ENCODE data around the gene ELP5. TPM values are rescaled to one million over a fixed set of nuclear protein-coding genes. Genes with fewer than 3 reads are reported as not detected.

ELP5 gene
- total and polyA plus RNA-seq, 5 donors = 37.9 to 100 (median 75.6) TPM

GRCh38 chr17:7219229-7219811 lies 32.7 kb upstream of the ELP5 start:
- peak in 2 of 3 donors; percentile 6 to 13 for DNase-seq

GRCh38 chr17:7219812-7220592 lies 32.0 kb upstream of the ELP5 start, which contains the start of the genes ACADVL and DLG4:
Gene ACADVL (plus strand): TSS chr17:7219938. CDS start chr17:7219985, 47 bp downstream.
Gene DLG4 (minus strand): TSS chr17:7219836.
- ATAC-seq (peak; percentile 87 to 88), DNase-seq (peak; percentile 97 to 98 (median 97))
- H3K4me1 ChIP-seq (ENCODE audit: control insufficient read depth, insufficient read depth, low read length) = peaks cover 2% of the 10 kb centered on the region
- WGBS = under 1% methylated on average over 63 of the region's 63 CpGs
- H3K4me3 ChIP-seq (ENCODE audit: low read length) = peak within 1 kb of the TSS; percentile 78
- peak within 1 kb of the TSS; percentile 95 for H3K27ac ChIP-seq (ENCODE audit: low read length)
- intact Hi-C loops (cut with DNase I) = no loop called here
- H3K9me3 ChIP-seq (ENCODE audit: control insufficient read depth, low read length) = no peaks in the 10 kb centered on the region
- H3K27me3 ChIP-seq (ENCODE audit: control insufficient read depth, insufficient read depth) = no peaks in the 10 kb centered on the region

More at GRCh38 chr17:7219229-7219811, 32.7 kb upstream of the ELP5 start:
- intact Hi-C loops (cut with DNase I) = no loop called here
- 18% methylated on average over 12 of the region's 12 CpGs for WGBS
- Histone ChIP-seq H3K27me3 (ENCODE audit: control insufficient read depth, insufficient read depth) (no peaks in the 10 kb centered on the region), H3K9me3 (ENCODE audit: control insufficient read depth, low read length) (no peaks in the 10 kb centered on the region), H3K27ac (ENCODE audit: low read length) (peak overlapping the region; percentile 83), H3K4me1 (ENCODE audit: control insufficient read depth, insufficient read depth, low read length) (peaks cover 2% of the 10 kb centered on the region), H3K4me3 (ENCODE audit: low read length) (peak overlapping the region; percentile 78)
- ATAC-seq = no peak

DNA sequence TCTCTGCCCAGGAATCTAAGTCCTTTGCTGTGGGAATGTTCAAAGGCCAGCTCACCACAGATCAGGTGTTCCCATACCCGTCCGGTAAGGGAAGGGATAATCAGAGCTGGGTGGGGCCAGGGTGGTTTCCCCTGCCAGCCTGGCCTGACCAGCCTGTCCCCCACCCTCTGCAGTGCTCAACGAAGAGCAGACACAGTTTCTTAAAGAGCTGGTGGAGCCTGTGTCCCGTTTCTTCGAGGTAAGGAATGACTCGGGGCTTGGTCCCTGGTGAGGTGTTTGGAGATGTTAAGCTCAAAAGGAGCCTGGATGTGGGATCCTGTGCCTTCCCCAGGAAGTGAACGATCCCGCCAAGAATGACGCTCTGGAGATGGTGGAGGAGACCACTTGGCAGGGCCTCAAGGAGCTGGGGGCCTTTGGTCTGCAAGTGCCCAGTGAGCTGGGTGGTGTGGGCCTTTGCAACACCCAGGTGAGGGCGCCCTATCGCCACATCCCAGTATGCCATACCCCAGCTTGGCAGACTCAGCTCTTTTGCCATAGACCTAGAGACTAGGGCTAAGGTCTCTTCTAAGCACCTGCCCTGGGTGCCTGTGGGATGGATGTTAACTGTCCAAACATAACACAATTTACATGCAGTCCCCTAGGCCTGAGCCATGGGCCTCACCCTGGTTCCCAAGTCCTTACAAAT lies 31.3 kb upstream of the ELP5 start:
- Histone ChIP-seq H3K27me3 (ENCODE audit: control insufficient read depth, insufficient read depth) (no peaks in the 10 kb centered on the region), H3K4me1 (ENCODE audit: control insufficient read depth, insufficient read depth, low read length) (peaks cover 2% of the 10 kb centered on the region), H3K4me3 (ENCODE audit: low read length) (peak overlapping the region; percentile 78), H3K9me3 (ENCODE audit: control insufficient read depth, low read length) (no peaks in the 10 kb centered on the region), H3K27ac (ENCODE audit: low read length) (peak overlapping the region; percentile 95)
- peak; percentile 0 to 12 for ATAC-seq
- DNase-seq = peak; percentile 56 to 76 (median 72)
- intact Hi-C loops (cut with DNase I) = no loop called here
- 30% methylated on average over 11 of the region's 11 CpGs for WGBS

DNA sequence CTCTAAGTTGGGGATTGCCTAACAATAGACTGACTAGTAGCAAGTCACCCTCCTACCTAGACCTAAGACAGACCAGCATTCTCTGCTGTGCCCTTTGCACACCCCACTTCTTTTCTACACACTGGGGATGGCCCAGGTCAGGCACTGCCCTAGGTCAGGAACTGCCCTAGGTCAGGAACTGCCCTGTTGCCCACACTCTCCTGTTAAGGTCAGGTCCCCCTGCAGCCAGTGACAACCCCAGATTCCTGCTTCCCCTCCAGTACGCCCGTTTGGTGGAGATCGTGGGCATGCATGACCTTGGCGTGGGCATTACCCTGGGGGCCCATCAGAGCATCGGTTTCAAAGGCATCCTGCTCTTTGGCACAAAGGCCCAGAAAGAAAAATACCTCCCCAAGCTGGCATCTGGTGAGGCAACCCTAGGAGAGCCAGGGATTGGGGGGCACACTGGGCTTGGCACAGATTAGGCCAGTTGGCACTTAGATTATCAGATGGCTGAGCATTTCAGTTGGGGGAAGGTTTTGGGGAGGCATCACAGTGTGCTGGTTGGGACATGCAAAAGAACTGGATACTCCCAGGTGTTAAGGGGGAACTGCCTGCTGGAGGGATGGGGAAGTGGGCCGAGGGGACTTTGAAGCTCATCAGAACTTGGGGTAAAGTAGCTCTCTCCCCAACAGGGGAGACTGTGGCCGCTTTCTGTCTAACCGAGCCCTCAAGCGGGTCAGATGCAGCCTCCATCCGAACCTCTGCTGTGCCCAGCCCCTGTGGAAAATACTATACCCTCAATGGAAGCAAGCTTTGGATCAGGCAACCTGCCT lies 30.5 kb upstream of the ELP5 start:
- 72% methylated on average over 10 of the region's 10 CpGs for WGBS
- ATAC-seq (no peak), DNase-seq (peak in 2 of 3 donors; percentile 8 to 53)
- no peaks in the 10 kb centered on the region for H3K9me3 ChIP-seq (ENCODE audit: control insufficient read depth, low read length)
- intact Hi-C loops (cut with DNase I) = no loop called here
- peaks cover 2% of the 10 kb centered on the region for H3K4me1 ChIP-seq (ENCODE audit: control insufficient read depth, insufficient read depth, low read length)
- H3K27me3 ChIP-seq (ENCODE audit: control insufficient read depth, insufficient read depth) = no peaks in the 10 kb centered on the region
- no peak overlapping the region for H3K27ac ChIP-seq (ENCODE audit: low read length)
- no peak overlapping the region for H3K4me3 ChIP-seq (ENCODE audit: low read length)

DNA sequence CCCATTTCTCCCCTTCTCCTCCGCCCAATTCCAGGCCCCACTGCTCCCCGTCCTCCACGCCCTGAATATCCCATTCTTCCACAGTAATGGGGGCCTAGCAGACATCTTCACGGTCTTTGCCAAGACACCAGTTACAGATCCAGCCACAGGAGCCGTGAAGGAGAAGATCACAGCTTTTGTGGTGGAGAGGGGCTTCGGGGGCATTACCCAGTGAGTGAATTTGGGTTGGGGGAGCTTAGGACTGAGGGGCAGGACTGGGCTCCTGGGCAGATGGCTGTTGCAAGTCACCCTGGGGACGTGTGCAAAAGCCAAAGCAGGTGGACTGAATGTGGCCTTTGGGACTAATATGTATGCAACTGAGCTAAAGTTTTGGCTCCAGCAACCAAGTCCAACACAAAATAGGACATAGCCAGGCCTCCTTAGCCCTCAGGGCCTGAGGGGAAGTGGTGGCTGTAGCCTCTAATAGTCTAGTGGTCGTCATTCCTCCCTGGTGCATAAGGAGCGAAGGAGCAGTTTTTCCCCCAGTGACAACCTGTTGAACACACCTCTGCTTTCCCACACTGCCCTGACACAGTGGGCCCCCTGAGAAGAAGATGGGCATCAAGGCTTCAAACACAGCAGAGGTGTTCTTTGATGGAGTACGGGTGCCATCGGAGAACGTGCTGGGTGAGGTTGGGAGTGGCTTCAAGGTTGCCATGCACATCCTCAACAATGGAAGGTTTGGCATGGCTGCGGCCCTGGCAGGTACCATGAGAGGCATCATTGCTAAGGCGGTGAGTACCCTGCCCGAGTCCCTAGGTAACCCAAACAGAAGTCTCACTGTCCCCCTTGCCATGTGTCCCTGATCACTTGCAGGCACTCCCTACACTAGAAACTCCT lies 29.7 kb upstream of the ELP5 start:
- DNase-seq = peak in 2 of 3 donors; percentile 7 to 47
- ATAC-seq = no peak

DNA sequence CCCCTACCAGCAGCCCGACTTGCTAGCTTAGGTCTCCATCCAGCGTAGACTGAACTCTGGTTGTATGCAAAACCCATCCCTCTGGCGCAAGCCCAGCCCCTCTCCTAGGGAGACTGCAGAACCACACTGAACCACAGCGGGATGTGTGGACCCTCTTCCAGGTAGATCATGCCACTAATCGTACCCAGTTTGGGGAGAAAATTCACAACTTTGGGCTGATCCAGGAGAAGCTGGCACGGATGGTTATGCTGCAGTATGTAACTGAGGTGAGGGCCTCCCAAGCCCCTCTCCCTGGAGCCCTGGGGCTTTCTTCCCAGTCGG lies 29.1 kb upstream of the ELP5 start:
- intact Hi-C loops (cut with DNase I) = no loop called here

More for the DNA sequence above, 29.7 kb upstream of the ELP5 start:
- Histone ChIP-seq H3K4me3 (ENCODE audit: low read length) (no peak overlapping the region), H3K9me3 (ENCODE audit: control insufficient read depth, low read length) (no peaks in the 10 kb centered on the region), H3K4me1 (ENCODE audit: control insufficient read depth, insufficient read depth, low read length) (peaks cover 2% of the 10 kb centered on the region), H3K27ac (ENCODE audit: low read length) (no peak overlapping the region), H3K27me3 (ENCODE audit: control insufficient read depth, insufficient read depth) (no peaks in the 10 kb centered on the region)
- intact Hi-C loops (cut with DNase I) = no loop called here
- 77% methylated on average over 15 of the region's 15 CpGs for WGBS

DNA sequence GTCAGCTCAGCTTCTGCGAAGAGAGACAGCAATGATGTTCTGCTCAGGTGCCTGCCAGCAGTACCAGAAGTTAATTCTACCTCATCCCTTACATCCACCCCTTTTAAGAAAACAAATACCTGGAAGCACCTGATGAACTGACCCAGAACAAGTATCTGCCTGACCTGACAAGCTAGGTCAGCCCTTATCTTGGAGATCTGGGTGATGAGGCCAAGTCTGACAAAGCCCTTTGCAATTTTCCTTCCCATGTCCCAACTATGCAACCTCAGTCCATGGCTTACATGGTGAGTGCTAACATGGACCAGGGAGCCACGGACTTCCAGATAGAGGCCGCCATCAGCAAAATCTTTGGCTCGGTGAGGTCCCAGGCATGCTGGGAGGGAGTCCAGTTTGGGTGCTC lies 28.6 kb upstream of the ELP5 start:
- Histone ChIP-seq H3K4me1 (ENCODE audit: control insufficient read depth, insufficient read depth, low read length) (peaks cover 2% of the 10 kb centered on the region), H3K9me3 (ENCODE audit: control insufficient read depth, low read length) (no peaks in the 10 kb centered on the region), H3K27me3 (ENCODE audit: control insufficient read depth, insufficient read depth) (no peaks in the 10 kb centered on the region), H3K4me3 (ENCODE audit: low read length) (no peak overlapping the region), H3K27ac (ENCODE audit: low read length) (no peak overlapping the region)
- DNase-seq (no peak), ATAC-seq (no peak)
- 77% methylated on average over 4 of the region's 4 CpGs for WGBS
- intact Hi-C loops (cut with DNase I) = no loop called here

More for the DNA sequence above, 29.1 kb upstream of the ELP5 start:
- WGBS = 76% methylated on average over 7 of the region's 7 CpGs
- H3K4me3 ChIP-seq (ENCODE audit: low read length) = no peak overlapping the region
- H3K4me1 ChIP-seq (ENCODE audit: control insufficient read depth, insufficient read depth, low read length) = peaks cover 2% of the 10 kb centered on the region
- ATAC-seq (no peak), DNase-seq (peak in 1 of 3 donors; percentile 54)
- no peak overlapping the region for H3K27ac ChIP-seq (ENCODE audit: low read length)
- H3K27me3 ChIP-seq (ENCODE audit: control insufficient read depth, insufficient read depth) = no peaks in the 10 kb centered on the region
- H3K9me3 ChIP-seq (ENCODE audit: control insufficient read depth, low read length) = no peaks in the 10 kb centered on the region

DNA sequence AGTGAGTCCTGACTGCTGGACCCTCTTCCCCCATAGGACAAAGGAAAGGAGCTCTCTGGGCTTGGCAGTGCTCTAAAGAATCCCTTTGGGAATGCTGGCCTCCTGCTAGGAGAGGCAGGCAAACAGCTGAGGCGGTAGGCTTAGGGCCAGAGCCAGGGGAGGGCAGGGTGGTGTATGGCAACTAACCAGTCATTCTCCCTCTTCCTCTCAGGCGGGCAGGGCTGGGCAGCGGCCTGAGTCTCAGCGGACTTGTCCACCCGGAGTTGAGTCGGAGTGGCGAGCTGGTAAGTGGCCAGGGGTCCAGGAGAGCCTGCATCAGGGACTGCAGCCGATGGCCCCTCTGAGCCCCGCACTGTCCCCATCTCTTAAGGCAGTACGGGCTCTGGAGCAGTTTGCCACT lies 27.9 kb upstream of the ELP5 start:
- no peak overlapping the region for H3K4me3 ChIP-seq (ENCODE audit: low read length)
- H3K4me1 ChIP-seq (ENCODE audit: control insufficient read depth, insufficient read depth, low read length) = peaks cover 2% of the 10 kb centered on the region
- no peak overlapping the region for H3K27ac ChIP-seq (ENCODE audit: low read length)
- H3K27me3 ChIP-seq (ENCODE audit: control insufficient read depth, insufficient read depth) = no peaks in the 10 kb centered on the region
- H3K9me3 ChIP-seq (ENCODE audit: control insufficient read depth, low read length) = no peaks in the 10 kb centered on the region
- intact Hi-C loops (cut with DNase I) = no loop called here
- 74% methylated on average over 10 of the region's 10 CpGs for WGBS
- ATAC-seq (no peak), DNase-seq (peak in 2 of 3 donors; percentile 46 to 61)

DNA sequence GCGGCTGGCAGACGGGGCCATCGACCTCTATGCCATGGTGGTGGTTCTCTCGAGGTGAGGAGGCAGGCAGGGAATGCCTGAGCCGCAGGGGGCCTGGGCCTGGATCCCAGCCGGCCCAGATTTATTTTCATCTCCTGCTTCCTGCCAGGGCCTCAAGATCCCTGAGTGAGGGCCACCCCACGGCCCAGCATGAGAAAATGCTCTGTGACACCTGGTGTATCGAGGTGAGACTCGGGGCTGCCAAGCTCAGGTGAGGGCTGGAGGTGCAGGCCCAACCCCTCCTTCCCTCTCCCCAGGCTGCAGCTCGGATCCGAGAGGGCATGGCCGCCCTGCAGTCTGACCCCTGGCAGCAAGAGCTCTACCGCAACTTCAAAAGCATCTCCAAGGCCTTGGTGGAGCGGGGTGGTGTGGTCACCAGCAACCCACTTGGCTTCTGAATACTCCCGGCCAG lies 27.3 kb upstream of the ELP5 start:
- H3K27ac ChIP-seq (ENCODE audit: low read length) = no peak overlapping the region
- intact Hi-C loops (cut with DNase I) = no loop called here
- WGBS = 65% methylated on average over 15 of the region's 15 CpGs
- H3K27me3 ChIP-seq (ENCODE audit: control insufficient read depth, insufficient read depth) = no peaks in the 10 kb centered on the region
- H3K4me1 ChIP-seq (ENCODE audit: control insufficient read depth, insufficient read depth, low read length) = peaks cover 2% of the 10 kb centered on the region
- no peak for ATAC-seq
- DNase-seq = peak in 1 of 3 donors; percentile 61
- no peaks in the 10 kb centered on the region for H3K9me3 ChIP-seq (ENCODE audit: control insufficient read depth, low read length)
- no peak overlapping the region for H3K4me3 ChIP-seq (ENCODE audit: low read length)

Measured in right cardiac atrium (tissue), 5 donors.